ENCODE data around the gene COG3. TPM values are rescaled to one million over a fixed set of nuclear protein-coding genes. Genes with fewer than 3 reads are reported as not detected.

COG3 gene
- total RNA-seq, 1 donor from 2014 or later: 54.9 TPM

GRCh38 chr13:45446181-45446580 is 18.6 kb upstream of the COG3 start:
- DNase-seq (ENCODE audit: low spot score): no peak

DNA sequence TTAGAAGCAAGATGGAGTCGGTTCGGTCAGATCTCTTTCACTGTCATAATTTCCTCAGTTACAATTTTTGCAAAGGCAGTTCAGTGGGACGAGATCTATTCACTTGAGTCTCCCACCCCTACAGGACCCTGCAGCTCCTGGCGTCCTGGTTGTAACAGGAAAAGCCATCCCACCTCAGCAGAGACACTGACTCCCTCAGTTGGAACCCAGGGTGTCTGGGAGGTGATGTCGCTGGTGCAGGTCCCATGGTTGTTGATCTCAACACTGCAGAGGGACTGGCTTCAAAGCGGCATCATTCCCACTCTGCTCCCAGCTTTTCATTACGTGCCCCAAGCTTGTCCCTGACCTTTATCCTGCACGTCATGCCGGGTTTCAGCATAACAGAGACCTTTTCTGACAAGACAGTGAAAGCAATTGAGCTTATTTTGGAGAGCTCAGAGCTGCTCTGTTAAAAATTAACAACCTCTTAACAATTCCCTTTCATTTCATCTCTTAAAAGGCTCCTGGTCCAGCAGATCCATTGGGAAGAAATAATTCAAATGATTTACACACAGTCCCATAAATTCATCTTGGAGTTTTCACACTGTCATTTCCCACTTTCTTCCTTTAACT is 17.6 kb upstream of the COG3 start:
- no peak for DNase-seq (ENCODE audit: low spot score)

- DNase-seq (ENCODE audit: low spot score): no peak
Observed at GRCh38 chr13:45448965-45449559, 15.7 kb upstream of the COG3 start.

- DNase-seq (ENCODE audit: low spot score): no peak
Observed at GRCh38 chr13:45451282-45451681, 13.5 kb upstream of the COG3 start.

DNA sequence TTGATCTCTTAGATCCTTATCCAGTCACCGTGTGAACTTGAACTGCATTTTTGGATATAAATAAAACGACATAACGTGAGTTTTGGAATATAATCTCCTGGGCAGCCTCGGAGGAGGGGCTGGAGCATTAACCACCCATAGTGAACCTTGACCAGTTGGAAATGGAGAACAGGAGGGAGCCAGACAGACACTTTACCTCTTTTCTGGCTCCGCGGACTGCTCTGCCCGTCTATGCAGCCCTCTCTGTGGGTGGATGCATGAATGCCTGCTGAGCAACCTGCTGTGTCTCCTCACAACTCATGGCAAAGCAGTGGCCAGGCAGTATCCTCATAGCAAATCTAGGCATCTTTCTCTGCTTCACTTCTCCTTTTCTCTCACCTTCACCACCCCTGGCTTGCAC is 10.5 kb upstream of the COG3 start:
- DNase-seq (ENCODE audit: low spot score): no peak

DNA sequence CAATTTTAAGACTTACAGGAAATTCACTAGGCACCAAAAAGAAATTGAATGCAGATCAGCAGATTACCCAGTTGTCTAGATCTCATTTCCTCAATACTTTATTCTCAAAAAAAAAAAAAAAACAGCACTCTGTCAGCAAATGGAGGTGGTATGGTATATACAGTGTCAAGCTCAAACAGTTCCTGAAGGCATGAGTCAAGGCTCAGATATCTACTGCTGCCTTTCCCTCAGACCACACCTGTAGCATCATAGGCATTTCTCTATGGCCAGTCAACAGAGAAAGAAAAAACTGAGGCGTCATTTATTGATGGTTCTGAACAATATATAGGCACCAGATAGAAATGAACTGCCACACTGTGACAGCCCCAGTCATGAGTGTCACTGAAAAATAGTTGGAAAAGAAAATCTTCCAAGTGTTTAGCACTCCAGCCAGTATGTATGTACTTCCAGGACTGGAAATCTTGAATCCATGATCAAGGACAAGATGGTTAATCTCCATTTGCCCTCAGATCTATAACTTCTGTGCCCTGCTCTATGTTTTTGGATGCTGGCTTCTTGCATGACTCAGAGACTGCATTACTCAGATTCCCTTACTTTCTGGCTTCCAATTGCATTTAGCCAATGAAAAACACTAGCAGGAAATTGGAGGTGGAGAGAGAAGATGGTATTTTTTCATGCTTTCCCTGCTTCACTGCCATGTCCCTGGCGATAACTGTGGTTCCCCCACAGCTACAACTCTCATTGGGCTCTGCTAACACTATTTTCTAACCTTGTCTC is 8.4 kb upstream of the COG3 start:
- no peak for DNase-seq (ENCODE audit: low spot score)

GRCh38 chr13:45464141-45464686 is 525 bp upstream of the COG3 start:
- DNase-seq (ENCODE audit: low spot score): no peak

DNA sequence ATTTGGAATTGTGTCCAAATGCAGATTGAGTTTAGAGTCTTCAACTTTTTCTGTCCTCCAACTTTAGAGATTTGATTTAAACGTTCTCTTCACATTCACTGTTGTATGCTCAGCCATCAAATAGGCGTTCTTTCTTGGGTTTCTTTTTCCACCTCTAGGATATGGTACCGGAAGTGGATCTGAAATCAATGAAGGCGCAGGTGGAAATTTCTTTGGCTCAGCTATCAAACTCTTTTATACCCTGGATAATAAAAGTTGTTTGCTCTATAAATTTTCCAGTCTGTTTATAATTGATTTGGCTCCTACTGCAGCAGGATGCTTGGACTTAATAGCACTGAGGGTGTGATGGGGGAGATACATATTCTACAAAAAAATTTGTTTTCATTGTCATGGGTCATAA is 1.6 kb downstream of the COG3 start:
- no peak for DNase-seq (ENCODE audit: low spot score)

GRCh38 chr13:45468635-45469034 is 3.9 kb downstream of the COG3 start:
- DNase-seq (ENCODE audit: low spot score): no peak

- DNase-seq (ENCODE audit: low spot score): no peak
Observed at GRCh38 chr13:45472171-45472705, 7.5 kb downstream of the COG3 start.

GRCh38 chr13:45473627-45474026 is 8.9 kb downstream of the COG3 start:
- DNase-seq (ENCODE audit: low spot score): no peak

DNA sequence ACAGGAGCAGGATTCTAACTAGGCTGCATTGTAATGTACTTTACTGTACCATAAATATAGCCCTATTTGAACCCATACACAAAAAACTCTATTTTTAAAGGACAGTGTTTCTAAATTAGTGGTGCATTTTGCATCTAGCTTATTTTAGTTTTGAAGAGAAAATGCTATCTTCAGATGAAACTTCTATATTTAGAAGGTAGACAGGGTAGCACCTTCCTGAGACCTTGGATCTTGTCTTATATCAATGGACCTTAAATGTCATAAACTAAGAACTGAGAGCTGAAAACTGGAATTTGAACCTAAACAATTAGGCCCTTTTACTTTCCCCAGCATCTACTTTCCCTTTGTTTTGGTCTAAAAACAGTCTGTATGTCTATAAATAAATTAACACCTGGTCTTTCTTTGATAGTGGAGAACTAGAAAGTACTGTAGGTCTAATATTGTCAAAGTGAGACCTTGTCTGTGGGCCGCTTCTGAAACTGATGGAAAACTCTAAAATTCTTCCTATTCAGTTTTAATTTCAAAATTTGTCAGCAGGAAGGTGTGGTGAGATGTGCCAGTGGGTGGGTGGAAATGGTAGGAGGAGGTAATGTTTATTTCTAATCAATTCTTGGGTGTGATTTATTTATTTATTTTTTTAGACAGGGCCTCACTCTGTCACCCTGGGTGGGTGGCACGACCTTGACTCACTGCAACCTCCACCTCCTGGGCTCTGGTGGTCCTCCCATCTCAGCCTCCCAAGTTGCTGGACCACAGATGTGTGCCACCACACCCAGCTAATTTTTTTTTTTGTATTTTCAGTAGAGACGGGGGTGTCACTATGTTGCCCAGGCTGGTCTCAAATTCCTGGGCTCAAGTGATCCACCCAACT is 10.1 kb downstream of the COG3 start:
- DNase-seq (ENCODE audit: low spot score): no peak

DNA sequence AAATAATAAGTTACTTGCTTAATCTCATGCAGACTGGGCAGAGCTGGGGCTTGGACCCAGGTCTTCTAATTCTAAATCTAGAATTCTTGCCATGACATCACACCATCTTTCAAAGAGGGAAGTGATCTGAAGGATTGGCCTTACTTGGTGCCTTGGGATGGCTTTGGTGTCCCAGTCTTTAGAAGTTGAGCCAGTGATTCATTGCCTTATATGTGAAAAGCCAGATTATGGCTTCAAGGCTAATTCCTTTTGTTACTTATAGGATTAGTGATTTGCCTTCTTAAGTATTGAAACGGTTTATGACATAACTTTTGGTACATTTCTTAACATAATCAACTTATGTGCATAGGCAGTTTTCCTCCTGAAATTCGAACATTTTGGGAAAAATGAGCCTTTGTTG is 14.9 kb downstream of the COG3 start:
- DNase-seq (ENCODE audit: low spot score): no peak

GRCh38 chr13:45481688-45482087 is 16.9 kb downstream of the COG3 start:
- no peak for DNase-seq (ENCODE audit: low spot score)

GRCh38 chr13:45482571-45483173 is 17.9 kb downstream of the COG3 start:
- no peak for DNase-seq (ENCODE audit: low spot score)

- no peak for DNase-seq (ENCODE audit: low spot score)
Observed at GRCh38 chr13:45487604-45488003, 22.9 kb downstream of the COG3 start.

- DNase-seq (ENCODE audit: low spot score): no peak
Observed at GRCh38 chr13:45490068-45490467, 25.3 kb downstream of the COG3 start.

DNA sequence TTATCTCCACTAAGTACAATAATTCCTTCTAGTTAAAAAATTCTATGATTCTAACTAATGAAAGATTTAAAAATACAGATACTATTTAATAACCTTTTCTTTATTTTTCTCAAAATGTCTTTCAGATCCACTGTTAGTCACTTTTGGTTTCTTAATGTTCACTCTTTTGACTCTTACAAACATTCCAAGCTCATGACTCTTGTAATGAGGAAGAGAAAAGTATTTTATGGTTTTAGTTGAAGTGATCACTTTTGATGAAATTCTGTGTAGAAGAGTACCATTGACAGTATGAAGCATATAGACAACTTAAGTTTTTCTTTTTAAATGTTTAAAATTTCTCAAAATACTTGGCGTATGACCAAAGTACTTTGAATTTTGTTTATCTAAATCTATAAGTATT is 27.8 kb downstream of the COG3 start:
- no peak for DNase-seq (ENCODE audit: low spot score)

DNA sequence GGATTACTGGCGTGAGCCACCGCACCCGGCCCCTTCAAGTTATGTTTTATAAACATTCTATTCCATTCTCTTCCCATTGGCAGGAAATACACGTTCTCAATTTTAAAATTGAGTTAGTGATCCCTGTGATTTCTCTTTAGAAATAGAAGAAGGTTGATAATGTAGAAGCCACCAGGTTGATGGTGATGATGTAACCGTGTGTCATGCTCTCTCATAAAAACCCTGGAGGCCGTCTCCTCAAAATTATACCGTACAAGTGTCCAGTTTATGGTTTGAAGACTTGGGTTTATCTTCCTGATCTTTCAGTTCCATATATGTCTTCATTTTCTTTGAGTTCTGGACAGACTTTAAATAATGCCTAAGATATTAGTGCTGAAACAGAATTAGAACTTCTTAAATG is 32.2 kb downstream of the COG3 start:
- no peak for DNase-seq (ENCODE audit: low spot score)

DNA sequence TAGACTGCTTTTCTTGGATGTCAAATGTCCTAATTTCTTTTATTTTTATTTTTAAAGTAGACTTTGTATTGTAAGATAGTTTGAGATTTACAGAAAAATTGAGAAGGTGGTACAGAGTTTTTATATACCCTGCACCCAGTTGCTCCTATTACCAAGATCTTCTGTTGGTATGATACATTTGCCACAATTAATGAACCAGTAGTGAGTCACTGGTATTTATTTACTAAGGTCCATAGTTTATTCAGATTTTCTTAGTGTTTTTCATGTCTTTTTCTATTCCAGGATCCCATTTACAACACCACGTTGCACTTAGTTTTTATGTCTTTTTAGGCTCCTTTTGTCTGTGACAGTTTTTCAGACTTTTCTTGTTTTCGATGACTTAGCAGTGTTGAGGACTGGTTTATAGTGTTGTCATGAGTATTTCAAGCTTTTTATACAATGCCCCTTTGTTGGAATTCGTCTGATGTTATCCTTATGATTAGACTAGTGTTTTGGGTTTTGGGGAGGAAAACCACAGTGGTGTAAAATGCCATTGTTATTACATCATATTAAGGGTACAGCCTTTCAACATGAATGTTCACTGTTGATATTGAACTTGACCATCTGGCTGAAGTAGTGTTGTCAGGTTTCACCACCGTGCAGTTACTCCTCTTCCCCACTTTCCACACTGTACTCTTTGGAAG is 35.9 kb downstream of the COG3 start:
- no peak for DNase-seq (ENCODE audit: low spot score)

DNA sequence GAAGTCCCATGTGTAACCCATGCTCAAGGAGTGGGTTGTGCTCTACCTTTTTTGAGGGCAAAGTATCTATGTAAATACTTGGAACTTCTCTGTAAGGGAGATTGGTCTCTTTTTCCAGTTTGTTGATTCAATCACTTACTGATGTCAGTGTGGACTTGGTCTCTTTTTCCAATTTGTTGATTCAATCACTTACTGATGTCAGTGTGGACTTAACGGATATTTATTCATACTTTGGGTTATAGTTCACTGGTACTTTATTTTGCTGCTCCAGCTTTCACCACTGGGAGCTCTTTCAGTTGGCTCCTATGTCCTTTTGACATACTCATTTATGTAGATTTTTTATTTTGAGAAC is 36.4 kb downstream of the COG3 start:
- no peak for DNase-seq (ENCODE audit: low spot score)

Data from ureter (tissue), 1 donor.